ENCODE measurements around the gene DSPP. TPM values are rescaled to one million over a fixed set of nuclear protein-coding genes. Genes with fewer than 3 reads are reported as not detected.

Gene DSPP
- total RNA-seq, 1 experiment from 2014 or later = not detected

- no peak overlapping the region for H3K27ac Mint-ChIP-seq
- DNase-seq (ENCODE audit: low spot score) (no peak), ATAC-seq (no peak)
- no peak overlapping the region for H3K4me3 Mint-ChIP-seq
- TF ChIP-seq HMGA2 (CRISPR knock-in tag; IDR thresholded peaks at IDR 0.05) (no peak), ZNF416 (CRISPR knock-in tag; IDR thresholded peaks at IDR 0.05) (no peak), CREM (CRISPR knock-in tag; IDR thresholded peaks at IDR 0.05) (no peak), ERG (CRISPR knock-in tag; IDR thresholded peaks at IDR 0.05) (no peak), AR (CRISPR knock-in tag; IDR thresholded peaks at IDR 0.05) (no peak), AFF4 (CRISPR knock-in tag; IDR thresholded peaks at IDR 0.05; ENCODE audit: borderline replicate concordance) (no peak), NFATC4 (CRISPR knock-in tag; IDR thresholded peaks at IDR 0.05) (no peak), ZNF232 (CRISPR knock-in tag; IDR thresholded peaks at IDR 0.05) (no peak), IRF2 (CRISPR knock-in tag; IDR thresholded peaks at IDR 0.05; ENCODE audit: borderline replicate concordance, low read depth) (no peak)
- no peaks in the 10 kb centered on the region for H3K36me3 Mint-ChIP-seq
- peaks cover 3% of the 10 kb centered on the region; the same call in 1 of the 2 replicates for H3K9me3 Mint-ChIP-seq
- H3K27me3 Mint-ChIP-seq (ENCODE audit: low read depth) = no peaks in the 10 kb centered on the region
- peaks cover 13% of the 10 kb centered on the region for H3K4me1 Mint-ChIP-seq
- ChIA-PET POLR2A (no interaction called here), CTCF (no interaction called here)
These were observed 24.0 kb upstream of the DSPP start for GRCh38 chr4:87584222-87584908.

- Mint-ChIP-seq H3K27ac (no peak overlapping the region), H3K4me3 (no peak overlapping the region), H3K4me1 (no peaks in the 10 kb centered on the region), H3K9me3 (peaks cover 7% of the 10 kb centered on the region; the same call in 1 of the 2 replicates), H3K36me3 (no peaks in the 10 kb centered on the region), H3K27me3 (ENCODE audit: low read depth) (no peaks in the 10 kb centered on the region)
- DNase-seq (ENCODE audit: low spot score) (no peak), ATAC-seq (no peak)
- TF ChIP-seq NR3C1 (CRISPR knock-in tag; conservative IDR thresholded peaks at IDR 0.05; ENCODE audit: low read depth) (no peak), JUN (CRISPR knock-in tag; IDR thresholded peaks at IDR 0.05) (no peak), TP53 (CRISPR knock-in tag; IDR thresholded peaks at IDR 0.05) (no peak), IRF1 (CRISPR knock-in tag; IDR thresholded peaks at IDR 0.05) (no peak), ZNF219 (CRISPR knock-in tag; IDR thresholded peaks at IDR 0.05; ENCODE audit: borderline replicate concordance) (no peak), ELF4 (CRISPR knock-in tag; IDR thresholded peaks at IDR 0.05; ENCODE audit: low read depth) (no peak), PRDM15 (CRISPR knock-in tag; IDR thresholded peaks at IDR 0.05) (no peak)
- ChIA-PET POLR2A (no interaction called here), CTCF (no interaction called here)
These were observed 18.8 kb upstream of the DSPP start for GRCh38 chr4:87589531-87589930.
